Left lung (tissue), 10 donors: ENCODE results near the gene MID1. TPM values are rescaled to one million over a fixed set of nuclear protein-coding genes. Genes with fewer than 3 reads are reported as not detected.

ENCODE experiments used
- ATAC-seq: fragments of 200-7000 bp; cut with Tn5 transposase; one replicate; pipeline ENCODE4 v1.9.1; 2020; ENCODE audit warnings: moderate library complexity
- DNase-seq, 4 donors: peaks; one replicate each; pipeline ENCODE4 v3.0.0-alpha.2; 2013 to 2020
- H3K27ac ChIP-seq, 2 donors: fragments of 200-600 bp; sonication (generic) in 1 of 2; one replicate each; pipeline versions ENCODE4 v1.5.0 to v1.8.0; 2020 to 2021
- H3K27me3 ChIP-seq, 2 donors: fragments of 200-600 bp; sonication (generic) in 1 of 2; one replicate each; pipeline versions ENCODE4 v1.5.0 to v1.8.0; 2020 to 2021
- H3K36me3 ChIP-seq, 2 donors: fragments of 200-600 bp; sonication (generic) in 1 of 2; one replicate each; pipeline versions ENCODE4 v1.5.0 to v1.8.0; 2020 to 2021
- H3K4me1 ChIP-seq, 2 donors: fragments of 200-600 bp; one replicate each; pipeline ENCODE4 v1.8.0; 2021
- H3K4me3 ChIP-seq, 2 donors: fragments of 200-600 bp; sonication (generic) in 1 of 2; one replicate each; pipeline versions ENCODE4 v1.5.0 to v1.8.0; 2020 to 2021; ENCODE audit warnings: mild to moderate bottlenecking in 1 of 2
- H3K9me3 ChIP-seq, 2 donors: fragments of 200-600 bp; sonication (generic) in 1 of 2; one replicate each; pipeline versions ENCODE4 v1.5.0 to v1.8.0; 2020 to 2021
- CTCF ChIP-seq, 2 donors: fragments of 200-600 bp; sonication (generic) in 1 of 2; IDR thresholded peaks; one replicate each; pipeline versions ENCODE4 v1.5.0 to v1.8.0; 2021; ENCODE audit warnings: antibody characterized with exemption in 2 of 2
- intact Hi-C, 2 donors: fragments of 100-400 bp; cut with DNase I; formaldehyde crosslinking; loops; one replicate each; pipeline versions ENCODE4 v1.11.2 to v1.14.2; 2022
- polyA plus RNA-seq, 6 donors: library from polyadenylated mRNA; unstranded; fragments of 120-200 nt; gene quantifications; one replicate each; pipeline ENCODE4 v1.2.1, GENCODE V29; 2013; ENCODE audit not compliant: insufficient read length in 6 of 6
- total RNA-seq, 2 donors: library from RNA; stranded (reverse); fragmentation: NEBNext Ultra II Directional; extraction: Animal tissue kit (Norgen Biotek cat#: 25700); gene quantifications; one replicate each; pipeline ENCODE4 v1.2.1, GENCODE V29; 2021
- donor health status: DM: no; HTN: yes; CAD: no.
- donor health status: DM: no; HTN: no; CAD: no.

The MID1 gene
- total and polyA plus RNA-seq, 8 donors: 19.3 to 29.8 (median 24.2) TPM

DNA sequence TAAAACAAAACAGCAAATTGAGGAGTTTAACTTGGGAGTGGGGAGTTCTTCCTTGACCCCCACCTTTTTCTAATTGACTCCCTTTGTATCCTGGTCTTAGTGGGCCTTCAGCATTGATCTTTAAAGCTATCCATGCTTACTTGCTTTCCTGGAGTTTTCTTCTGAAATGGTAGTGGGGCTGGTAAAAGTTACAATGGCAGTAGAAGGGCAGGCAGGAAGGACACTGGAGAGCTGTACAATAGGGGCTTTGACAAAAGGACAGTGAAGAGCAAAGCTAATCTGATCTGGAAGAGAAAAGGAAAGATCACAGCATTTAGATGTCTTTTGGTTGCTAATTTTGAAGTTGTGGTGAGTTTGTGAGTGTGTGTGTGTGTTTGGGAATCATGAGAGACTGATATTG, 111.5 kb downstream of the MID1 start:
- Histone ChIP-seq H3K27ac (no peak overlapping the region), H3K36me3 (no peaks in the 10 kb centered on the region), H3K4me3 (no peak overlapping the region), H3K4me1 (no peaks in the 10 kb centered on the region), H3K9me3 (no peaks in the 10 kb centered on the region), H3K27me3 (no peaks in the 10 kb centered on the region)
- no peak for TF ChIP-seq CTCF (IDR thresholded peaks at IDR 0.05)
- intact Hi-C loops: no loop called here
- no peak for DNase-seq
- no peak for ATAC-seq

GRCh38 chrX:10507876-10508275, 112.5 kb downstream of the MID1 start:
- intact Hi-C loops: no loop called here
- H3K27me3 ChIP-seq: no peaks in the 10 kb centered on the region
- H3K4me3 ChIP-seq: no peak overlapping the region
- DNase-seq: no peak
- ATAC-seq: no peak
- H3K36me3 ChIP-seq: no peaks in the 10 kb centered on the region
- no peaks in the 10 kb centered on the region for H3K4me1 ChIP-seq
- no peaks in the 10 kb centered on the region for H3K9me3 ChIP-seq
- TF ChIP-seq CTCF (IDR thresholded peaks at IDR 0.05): no peak
- H3K27ac ChIP-seq: peak overlapping the region in 1 of 2 donors; percentile 13

- ATAC-seq (no peak), DNase-seq (no peak)
- Histone ChIP-seq H3K27ac (peak overlapping the region in 1 of 2 donors; percentile 20), H3K27me3 (no peaks in the 10 kb centered on the region), H3K9me3 (no peaks in the 10 kb centered on the region), H3K4me3 (no peak overlapping the region), H3K36me3 (no peaks in the 10 kb centered on the region), H3K4me1 (no peaks in the 10 kb centered on the region)
- no peak for TF ChIP-seq CTCF (IDR thresholded peaks at IDR 0.05)
- intact Hi-C loops: no loop called here
These were observed 113.2 kb downstream of the MID1 start for GRCh38 chrX:10507181-10507580.

DNA sequence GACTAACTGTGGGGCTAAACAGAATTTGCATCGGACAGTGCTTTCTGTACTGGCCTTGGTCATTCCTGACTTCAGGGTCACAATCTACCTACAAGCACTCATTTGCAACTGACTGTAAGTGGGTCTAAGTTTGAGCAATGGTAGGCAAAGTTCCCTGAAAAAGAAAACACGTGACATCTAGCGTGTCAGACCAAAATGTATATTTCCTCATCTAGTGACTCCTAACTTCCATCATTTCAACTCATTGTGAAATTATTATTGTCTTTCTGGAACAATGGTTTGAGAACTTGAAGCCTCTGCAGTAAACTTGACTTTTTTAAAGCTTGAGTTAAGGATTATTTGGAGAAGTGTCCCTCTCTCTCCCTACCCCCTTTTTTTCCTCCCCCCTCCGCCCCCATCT, 113.6 kb downstream of the MID1 start:
- H3K9me3 ChIP-seq: no peaks in the 10 kb centered on the region

DNA sequence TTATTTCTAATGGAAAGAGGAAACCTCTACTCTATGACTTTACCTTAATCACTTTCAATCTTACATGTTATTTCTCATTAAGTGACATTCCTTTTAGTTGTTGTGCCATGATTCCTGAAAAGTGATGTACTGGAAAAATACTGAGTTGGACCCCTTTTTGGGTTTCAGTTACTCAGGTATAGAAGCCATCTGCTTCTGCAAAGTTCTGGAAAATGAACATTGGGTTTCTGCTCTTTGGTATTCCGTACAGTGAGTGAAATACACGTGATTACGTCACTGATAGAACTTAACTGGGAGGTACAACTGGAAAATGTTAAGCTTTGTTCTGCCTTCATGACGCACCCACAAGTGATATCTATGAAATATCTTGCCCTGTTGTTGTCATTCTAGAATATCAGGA, 114.7 kb downstream of the MID1 start:
- intact Hi-C loops: no loop called here

More for the DNA sequence above, 113.6 kb downstream of the MID1 start:
- no peak overlapping the region for H3K4me3 ChIP-seq
- ATAC-seq (no peak), DNase-seq (no peak)
- peak overlapping the region in 1 of 2 donors; percentile 20 for H3K27ac ChIP-seq
- no peaks in the 10 kb centered on the region for H3K36me3 ChIP-seq
- intact Hi-C loops: no loop called here
- no peak for TF ChIP-seq CTCF (IDR thresholded peaks at IDR 0.05)
- H3K27me3 ChIP-seq: no peaks in the 10 kb centered on the region
- no peaks in the 10 kb centered on the region for H3K4me1 ChIP-seq

More for the DNA sequence above, 114.7 kb downstream of the MID1 start:
- H3K27me3 ChIP-seq: no peaks in the 10 kb centered on the region
- TF ChIP-seq CTCF (IDR thresholded peaks at IDR 0.05): no peak
- H3K4me1 ChIP-seq: no peaks in the 10 kb centered on the region
- no peaks in the 10 kb centered on the region for H3K9me3 ChIP-seq
- ATAC-seq (no peak), DNase-seq (no peak)
- H3K4me3 ChIP-seq: no peak overlapping the region
- no peaks in the 10 kb centered on the region for H3K36me3 ChIP-seq
- no peak overlapping the region for H3K27ac ChIP-seq
